MM.1S (cell line): ENCODE measurements around the gene RPS21.

Experiments used
- DNase-seq: peaks from one replicate; pipeline ENCODE4 v3.0.0-alpha.2; 2015
- H2AFZ ChIP-seq: fragments of 300-600 bp; sonication (generic); 2 replicates; pipeline ENCODE4 v1.6.0; 2016; ENCODE audit warnings: antibody characterized with exemption, low read length
- H3F3A ChIP-seq: fragments of 300-600 bp; sonication (generic); 2 replicates; pipeline ENCODE4 v1.6.1; 2016; ENCODE audit warnings: mild to moderate bottlenecking, antibody characterized with exemption, low read length, moderate library complexity, mixed read lengths; ENCODE audit not compliant: insufficient read depth
- H3K27ac ChIP-seq: fragments of 300-600 bp; sonication (generic); 2 replicates; pipeline ENCODE4 v1.5.1; 2016; ENCODE audit warnings: mild to moderate bottlenecking, low read length
- H3K27me3 ChIP-seq: fragments of 300-600 bp; sonication (generic); replicated peaks from 2 replicates; pipeline ENCODE4 v1.6.0; 2016; ENCODE audit warnings: low read length; ENCODE audit not compliant: insufficient read depth
- H3K36me3 ChIP-seq: fragments of 300-600 bp; sonication (generic); replicated peaks from 2 replicates; pipeline ENCODE4 v1.6.1; 2016; ENCODE audit warnings: mild to moderate bottlenecking, low read length, mixed read lengths; ENCODE audit not compliant: insufficient read depth
- H3K4me1 ChIP-seq: fragments of 300-600 bp; sonication (generic); 2 replicates; pipeline ENCODE4 v1.6.1; 2016; ENCODE audit warnings: low read length, mixed read lengths
- H3K4me2 ChIP-seq: fragments of 300-600 bp; sonication (generic); 2 replicates; pipeline ENCODE4 v1.6.0; 2016; ENCODE audit warnings: low read depth, low read length
- H3K4me3 ChIP-seq: fragments of 300-600 bp; sonication (generic); 2 replicates; pipeline ENCODE4 v1.5.1; 2016; ENCODE audit warnings: low read length, mixed read lengths
- H3K79me2 ChIP-seq: fragments of 300-600 bp; sonication (generic); 2 replicates; pipeline ENCODE4 v1.6.1; 2016; ENCODE audit warnings: mixed run types, low read length, mixed read lengths
- H3K9ac ChIP-seq: fragments of 300-600 bp; sonication (generic); 2 replicates; pipeline ENCODE4 v1.6.1; 2016; ENCODE audit warnings: low read length, mixed read lengths
- H3K9me2 ChIP-seq: fragments of 300-600 bp; sonication (generic); replicated peaks from 2 replicates; pipeline ENCODE4 v1.6.1; 2016; ENCODE audit warnings: mild to moderate bottlenecking, low read length, mixed read lengths; ENCODE audit not compliant: insufficient read depth
- H3K9me3 ChIP-seq: fragments of 300-600 bp; sonication (generic); replicated peaks from 2 replicates; pipeline ENCODE4 v1.6.1; 2016; ENCODE audit warnings: mild to moderate bottlenecking, low read length, mixed read lengths; ENCODE audit not compliant: insufficient read depth
- H4K20me1 ChIP-seq: fragments of 300-600 bp; sonication (generic); 2 replicates; pipeline ENCODE4 v1.6.1; 2016; ENCODE audit warnings: mild to moderate bottlenecking, low read length, moderate library complexity, mixed read lengths; ENCODE audit not compliant: insufficient read depth
- CTCF ChIP-seq: fragments of 300-600 bp; sonication (generic); IDR thresholded peaks from 2 replicates; pipeline ENCODE4 v1.5.1; 2016; ENCODE audit warnings: antibody characterized with exemption, low read length, mixed read lengths
- EZH2 ChIP-seq: fragments of 300-600 bp; sonication (generic); optimal IDR thresholded peaks from 2 replicates; pipeline ENCODE3; 2017; ENCODE audit warnings: low read depth, mild to moderate bottlenecking, antibody characterized with exemption, low read length, mixed read lengths
- EZH2phosphoT487 ChIP-seq: fragments of 300-600 bp; sonication (generic); IDR thresholded peaks from 2 replicates; pipeline ENCODE4 v1.6.1; 2018; ENCODE audit warnings: antibody characterized with exemption, low read length

The RPS21 gene

GRCh38 chr20:62428002-62428372 lies 41.1 kb downstream of the RPS21 start:
- TF ChIP-seq CTCF (no peak), EZH2phosphoT487 (no peak), EZH2 (no peak)
- Histone ChIP-seq H3K9me2 (no peaks in the 10 kb centered on the region), H2AFZ (no peak overlapping the region), H3K9ac (no peak overlapping the region), H3K27ac (no peak overlapping the region), H3K36me3 (no peaks in the 10 kb centered on the region), H3K27me3 (peaks cover 99% of the 10 kb centered on the region), H3K4me1 (no peaks in the 10 kb centered on the region), H3K4me3 (no peak overlapping the region), H3F3A (no peaks in the 10 kb centered on the region), H3K4me2 (no peak overlapping the region), H3K9me3 (no peaks in the 10 kb centered on the region), H3K79me2 (no peaks in the 10 kb centered on the region), H4K20me1 (no peaks in the 10 kb centered on the region)
- DNase-seq, result no peak

GRCh38 chr20:62428396-62429295 lies 41.7 kb downstream of the RPS21 start:
- H3F3A ChIP-seq, result no peaks in the 10 kb centered on the region
- no peak overlapping the region for H3K27ac ChIP-seq
- no peaks in the 10 kb centered on the region for H3K36me3 ChIP-seq
- H3K9me3 ChIP-seq, result no peaks in the 10 kb centered on the region
- H3K4me1 ChIP-seq, result no peaks in the 10 kb centered on the region
- H3K4me2 ChIP-seq, result no peak overlapping the region
- H4K20me1 ChIP-seq, result no peaks in the 10 kb centered on the region
- H3K27me3 ChIP-seq, result peaks cover 99% of the 10 kb centered on the region
- H3K79me2 ChIP-seq, result no peaks in the 10 kb centered on the region
- no peak overlapping the region for H2AFZ ChIP-seq
- DNase-seq, result no peak
- no peaks in the 10 kb centered on the region for H3K9me2 ChIP-seq
- H3K9ac ChIP-seq, result no peak overlapping the region
- H3K4me3 ChIP-seq, result no peak overlapping the region
- TF ChIP-seq CTCF (no peak), EZH2phosphoT487 (no peak), EZH2 (no peak)

GRCh38 chr20:62429455-62430310 lies 42.8 kb downstream of the RPS21 start:
- H4K20me1 ChIP-seq, result no peaks in the 10 kb centered on the region
- TF ChIP-seq EZH2 (no peak), CTCF (no peak), EZH2phosphoT487 (no peak)
- no peaks in the 10 kb centered on the region for H3K79me2 ChIP-seq

More at GRCh38 chr20:62429455-62430310, 42.8 kb downstream of the RPS21 start:
- DNase-seq, result no peak
- Histone ChIP-seq H3K9me3 (no peaks in the 10 kb centered on the region), H3K27me3 (peaks cover 99% of the 10 kb centered on the region), H3K9ac (no peak overlapping the region), H3K4me1 (no peaks in the 10 kb centered on the region), H3F3A (no peaks in the 10 kb centered on the region), H3K4me3 (no peak overlapping the region), H3K36me3 (no peaks in the 10 kb centered on the region), H3K4me2 (no peak overlapping the region), H3K27ac (no peak overlapping the region), H2AFZ (no peak overlapping the region), H3K9me2 (no peaks in the 10 kb centered on the region)
